GM21423 (cell line): ENCODE measurements around the gene TRIM63.

ENCODE experiments used
- ATAC-seq: cut with Tn5 transposase; IDR thresholded peaks from one replicate; pipeline ENCODE4 v1.9.1; 2021; ENCODE audit warnings: mild to moderate bottlenecking, moderate library complexity; ENCODE audit not compliant: unreplicated experiment

Gene TRIM63

DNA sequence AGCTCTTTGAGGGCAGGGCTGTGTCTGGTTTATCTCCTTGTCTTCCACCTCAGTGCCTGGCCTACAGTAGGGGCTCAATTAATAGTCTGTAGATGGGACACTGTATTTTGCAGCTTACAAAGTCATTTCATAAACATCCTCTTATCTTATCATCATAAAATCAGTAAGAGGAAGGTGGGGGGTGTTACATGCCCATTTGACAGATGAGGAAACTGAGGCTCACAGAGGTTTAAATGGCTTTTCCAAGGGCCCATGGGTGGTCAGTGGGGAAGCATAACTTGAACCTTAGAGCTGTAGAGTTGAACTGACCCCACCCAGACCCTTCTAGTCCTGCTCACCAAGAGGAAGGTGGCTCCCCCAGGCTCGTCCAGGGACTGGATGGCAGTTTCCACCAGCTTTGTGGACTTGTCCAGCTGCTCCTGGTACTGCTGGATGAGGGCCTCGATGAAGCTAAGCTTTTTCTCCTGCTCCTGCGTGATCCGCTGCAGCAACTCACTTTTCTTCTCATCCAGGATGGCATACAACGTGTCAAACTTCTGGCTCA, 9.3 kb downstream of the TRIM63 start:
- no peak for ATAC-seq

DNA sequence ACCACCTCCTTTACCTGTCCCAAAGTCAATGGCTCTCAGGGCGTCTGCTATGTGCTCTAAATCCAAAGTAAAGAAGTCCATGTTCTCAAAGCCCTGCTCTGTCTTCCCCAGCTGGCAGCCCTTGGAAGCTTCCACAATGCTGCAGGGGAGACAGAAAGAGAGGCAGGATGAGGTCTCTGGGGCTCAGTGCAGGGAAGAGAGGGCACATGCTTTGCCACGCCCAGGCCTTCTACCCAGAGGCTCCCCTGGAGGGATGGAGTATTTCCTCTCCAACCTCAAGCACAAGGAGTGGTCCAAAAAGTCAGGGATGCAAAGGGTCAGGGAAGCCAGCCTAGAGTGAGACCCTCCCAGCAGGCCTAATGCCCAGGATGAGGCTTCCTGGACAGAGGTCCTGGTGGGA, 10.2 kb downstream of the TRIM63 start:
- ATAC-seq: no peak

DNA sequence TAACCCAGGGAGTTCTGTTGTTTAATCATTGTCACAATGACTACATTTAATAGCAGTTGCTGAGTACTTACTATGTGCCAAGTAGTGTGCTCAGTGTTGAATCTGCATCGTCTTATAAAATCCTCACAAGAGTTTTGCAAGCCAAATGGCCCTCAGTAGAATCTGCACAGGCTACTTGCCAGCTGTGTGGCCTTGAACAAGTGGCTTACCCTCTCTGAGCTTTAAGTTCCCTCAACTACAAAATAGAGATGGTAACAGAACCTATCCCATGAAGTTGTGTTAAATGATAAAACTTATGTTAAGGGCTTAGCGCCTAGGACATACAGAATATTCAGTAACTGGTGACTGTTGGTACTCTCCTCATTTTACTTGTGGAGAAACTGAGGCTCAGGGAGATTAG, 12.4 kb downstream of the TRIM63 start:
- no peak for ATAC-seq

DNA sequence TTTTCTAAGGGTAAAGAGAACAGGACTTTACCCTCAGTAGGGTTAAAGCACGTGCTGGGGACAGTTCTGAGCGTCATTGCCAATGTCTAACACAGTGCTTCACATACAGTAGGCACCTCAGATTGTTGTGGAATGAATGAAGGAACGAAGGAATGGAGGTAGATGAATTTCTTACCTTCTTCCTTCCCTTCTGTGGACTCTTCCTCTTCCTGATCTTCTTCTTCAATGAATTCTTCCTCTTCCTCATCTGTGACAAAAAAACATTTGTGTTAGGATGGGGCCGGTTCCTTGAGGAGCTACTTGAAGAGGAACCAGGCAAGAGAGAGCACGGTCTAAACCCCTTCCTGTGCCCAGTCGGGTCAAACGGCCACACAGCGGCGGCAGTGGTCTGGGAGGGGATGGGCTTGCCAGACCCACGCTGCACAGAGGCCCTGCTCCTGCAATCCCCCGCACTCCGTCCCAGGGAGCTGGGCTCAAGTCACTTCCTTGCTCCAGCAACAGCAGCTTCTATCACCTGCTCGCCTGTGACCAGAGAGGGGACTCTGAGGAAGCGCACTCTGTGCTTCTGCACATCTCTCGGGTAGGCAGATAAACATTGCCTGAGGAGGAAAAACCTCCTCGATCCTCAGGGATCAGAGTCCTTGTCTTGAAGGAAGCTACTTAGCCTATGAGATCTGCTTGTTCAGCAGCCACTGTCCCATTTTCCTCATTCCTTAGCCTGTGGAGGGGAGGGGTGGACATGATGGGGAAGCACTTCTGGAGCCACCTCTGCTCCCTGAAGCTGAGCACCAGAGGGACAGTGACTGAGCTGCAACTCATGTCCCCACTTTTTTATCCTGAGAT, 13.5 kb downstream of the TRIM63 start:
- no peak for ATAC-seq

DNA sequence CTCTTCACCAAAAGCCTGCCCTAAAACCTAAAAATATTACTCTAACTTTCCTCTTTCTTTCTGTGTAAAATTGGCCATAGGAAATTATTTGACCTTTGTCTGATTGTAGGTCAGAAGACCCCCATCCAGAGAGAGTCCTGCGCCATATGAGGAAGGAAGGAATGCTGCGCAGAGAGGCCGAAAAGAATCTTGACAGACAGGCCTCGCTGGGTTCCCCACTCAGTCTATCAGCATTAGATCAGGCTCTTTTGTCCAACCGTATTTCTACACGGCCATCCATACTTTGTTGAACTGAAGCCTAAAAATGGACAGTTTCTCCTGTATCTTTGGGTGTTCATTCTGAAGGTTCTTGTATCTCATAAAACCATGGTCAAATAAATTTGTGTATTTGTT, 17.2 kb downstream of the TRIM63 start:
- no peak for ATAC-seq

DNA sequence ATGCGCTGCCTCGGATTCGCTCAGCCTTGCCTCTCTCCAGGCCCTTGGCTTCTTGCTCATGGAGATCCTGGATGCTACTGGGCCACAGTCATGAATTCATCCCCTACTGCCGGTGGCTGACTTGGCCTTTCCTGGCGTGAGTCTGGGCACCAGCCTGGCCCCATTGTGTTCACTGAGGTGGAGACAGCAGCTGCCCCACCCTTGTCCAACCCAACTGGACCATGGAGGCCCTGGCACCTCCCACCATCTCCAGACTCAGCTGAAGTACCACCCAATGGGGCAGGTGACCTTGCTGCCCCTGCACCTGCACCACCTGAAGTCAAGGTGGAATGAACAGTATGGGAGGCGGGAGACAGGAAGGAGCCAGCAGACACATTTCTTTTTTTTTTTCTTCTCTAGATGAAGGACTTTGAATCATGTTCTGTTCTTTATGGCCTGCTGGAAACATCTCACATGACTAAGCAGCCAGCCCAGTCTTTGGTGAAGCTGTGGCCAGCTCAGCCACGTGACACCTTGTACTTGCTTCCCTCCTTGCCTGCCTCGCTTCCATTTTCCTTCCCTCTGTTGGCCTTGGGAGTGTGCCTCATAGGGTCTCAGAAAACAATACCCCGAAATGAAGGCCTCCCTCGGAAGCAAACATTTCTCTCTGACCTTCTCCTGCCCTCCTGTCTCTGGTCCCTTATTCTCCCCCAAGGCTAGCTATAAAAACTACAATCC, 17.7 kb downstream of the TRIM63 start:
- ATAC-seq: no peak

DNA sequence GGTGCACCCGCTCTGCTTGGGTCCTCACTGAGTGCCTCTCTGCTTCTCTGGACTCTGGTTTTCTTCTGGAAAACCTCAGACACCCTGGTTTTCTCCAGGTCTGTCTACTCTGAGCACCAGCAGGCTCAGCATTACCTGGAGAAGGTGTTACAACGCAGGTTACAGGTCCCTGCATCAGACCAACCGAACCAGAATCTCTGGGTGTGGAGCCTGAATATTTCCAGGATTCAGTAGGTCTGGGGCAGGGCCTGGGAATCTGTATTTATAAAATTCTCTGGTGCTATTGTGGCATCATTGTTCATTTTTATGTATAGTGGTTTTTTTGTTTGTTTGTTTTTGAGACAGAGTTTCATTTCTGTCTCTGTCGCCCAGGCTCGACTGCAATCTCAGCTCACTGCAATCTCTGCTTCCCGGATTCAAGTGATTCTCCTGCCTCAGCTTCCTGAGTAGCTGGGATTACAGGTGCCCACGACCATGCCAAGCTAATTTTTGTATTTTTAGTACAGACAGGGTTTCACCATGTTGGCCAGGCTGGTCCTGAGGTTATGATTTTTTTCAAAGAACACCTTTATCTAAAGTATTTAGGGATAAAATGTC, 20.1 kb downstream of the TRIM63 start:
- ATAC-seq: no peak

DNA sequence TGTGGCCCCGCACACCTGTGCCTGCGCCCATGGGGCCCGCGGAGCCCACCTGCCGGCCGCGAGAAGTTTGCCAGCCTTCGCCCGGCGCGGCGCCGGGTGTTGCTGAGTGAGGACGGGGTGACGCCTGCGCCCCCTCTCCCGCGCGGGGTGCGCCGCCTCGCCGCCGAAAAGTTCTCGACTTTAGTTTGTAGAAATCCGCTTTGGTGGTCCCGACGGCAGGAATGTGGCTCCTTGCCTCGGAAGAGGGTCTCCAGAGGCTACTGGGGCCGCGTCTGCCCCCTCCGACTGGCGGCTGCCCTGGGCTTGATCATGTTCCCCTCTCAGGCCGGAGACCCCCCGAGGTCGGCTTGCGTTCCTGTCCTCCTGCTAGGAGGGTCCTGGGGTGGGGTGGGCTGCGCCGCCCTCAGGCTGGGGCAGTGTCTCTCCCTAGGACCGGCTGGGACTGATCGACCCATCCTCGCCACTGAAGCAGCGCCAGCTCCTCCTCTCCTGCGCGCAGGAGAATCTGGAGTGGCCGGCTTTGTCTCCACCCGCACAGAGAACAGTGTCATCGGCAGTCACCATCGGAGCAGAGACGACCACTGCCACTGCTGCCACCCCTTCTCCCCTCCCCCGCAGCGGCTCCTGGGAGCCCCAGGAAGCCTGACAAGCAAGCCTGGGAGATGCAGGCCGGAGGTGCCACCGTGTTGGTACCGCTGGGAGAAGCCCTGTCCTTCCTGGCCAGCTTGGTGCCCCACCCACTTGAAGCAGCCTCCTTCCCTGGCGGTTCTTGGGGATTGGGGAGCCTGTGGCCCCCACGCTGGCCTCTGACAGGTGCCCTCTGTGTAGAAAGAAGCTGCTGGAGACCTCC, 21.0 kb downstream of the TRIM63 start:
- ATAC-seq: no peak

DNA sequence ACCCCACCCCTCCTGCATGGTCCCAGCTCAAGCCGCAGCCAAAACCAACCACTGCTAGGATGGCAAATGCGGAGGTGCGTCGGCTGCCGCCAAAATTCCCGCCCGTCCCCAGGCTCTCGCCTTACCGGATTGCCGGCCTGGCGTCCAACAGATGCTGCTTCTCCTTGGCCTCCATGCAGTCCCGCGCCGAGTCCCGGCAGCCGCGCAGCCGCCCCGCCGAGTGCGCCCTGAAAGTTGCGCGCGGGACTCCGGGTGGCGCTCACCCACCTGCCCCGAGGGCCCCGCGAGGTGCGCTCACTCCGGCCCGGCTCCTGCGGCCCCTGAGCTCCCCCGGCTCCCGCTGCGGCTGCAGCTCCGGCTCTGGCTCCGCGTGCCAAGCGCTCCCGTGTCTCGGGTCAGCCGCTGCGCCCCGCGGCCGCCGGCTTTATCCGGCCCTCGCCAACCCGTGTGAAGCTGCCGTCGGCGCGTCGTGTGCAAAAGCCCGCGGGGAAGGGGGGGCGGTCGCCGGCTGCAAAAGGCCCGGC, 21.6 kb downstream of the TRIM63 start, which contains the start of gene SLC30A2:
Gene SLC30A2, minus strand, starts transcription at position 397 of the 524 bp plus-strand sequence. Its CDS starts 222 bp downstream, at position 175.
- ATAC-seq: no peak

DNA sequence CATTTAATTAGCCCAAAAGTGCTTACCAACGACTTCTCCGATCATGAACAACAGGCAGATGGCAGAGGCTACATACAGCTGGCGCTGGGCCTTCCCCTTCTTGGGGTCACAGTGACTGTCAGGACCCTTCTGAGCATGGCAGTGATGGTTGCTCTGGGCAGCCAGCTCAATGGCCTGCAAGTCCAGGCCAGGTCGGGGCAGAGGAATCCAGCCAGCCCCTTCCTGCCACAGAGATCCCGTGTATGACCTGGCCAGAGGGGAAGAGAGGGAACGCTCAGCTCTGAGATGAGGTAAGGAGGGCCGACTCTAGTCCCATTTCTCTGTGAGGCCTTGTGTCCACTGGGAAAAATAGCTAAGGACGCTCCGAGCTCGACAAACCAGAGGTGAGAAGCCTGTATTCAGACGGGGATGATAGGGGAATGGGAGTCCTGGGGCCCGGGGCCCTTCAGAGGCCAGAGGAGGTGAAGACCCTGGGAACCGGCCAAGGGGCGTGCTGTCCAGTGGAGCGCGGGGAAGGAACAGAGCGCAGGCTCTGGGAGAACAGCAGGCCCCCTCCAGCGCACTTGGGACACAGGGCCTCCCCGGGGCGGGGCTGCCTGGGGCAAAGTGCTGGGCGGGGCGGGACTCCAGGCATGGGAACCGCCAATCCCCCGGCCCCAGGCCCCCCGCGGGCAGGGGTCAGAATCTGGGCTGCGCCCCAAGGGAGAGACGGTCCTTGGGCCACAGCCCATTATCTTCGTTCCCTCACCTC, 22.3 kb downstream of the TRIM63 start:
- no peak for ATAC-seq

DNA sequence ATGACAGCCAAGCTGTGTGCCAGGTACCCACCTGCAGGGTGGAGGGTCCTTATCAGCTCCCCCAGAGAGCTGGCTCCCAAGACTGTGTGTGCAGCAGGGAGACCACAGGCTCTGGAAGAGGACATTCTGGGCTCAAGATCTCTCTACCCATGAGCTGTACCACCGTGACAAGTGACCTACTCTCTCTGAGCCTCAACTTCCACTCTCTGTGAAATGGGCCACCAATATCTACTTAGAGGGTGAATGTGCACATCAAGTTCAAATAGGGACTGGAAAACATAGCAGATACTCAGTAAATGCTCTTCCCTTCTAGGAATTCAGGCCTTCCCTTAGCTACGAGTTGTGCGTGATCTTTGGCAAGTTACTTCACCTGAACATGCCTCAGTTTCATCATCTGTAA, 23.0 kb downstream of the TRIM63 start:
- ATAC-seq: no peak

DNA sequence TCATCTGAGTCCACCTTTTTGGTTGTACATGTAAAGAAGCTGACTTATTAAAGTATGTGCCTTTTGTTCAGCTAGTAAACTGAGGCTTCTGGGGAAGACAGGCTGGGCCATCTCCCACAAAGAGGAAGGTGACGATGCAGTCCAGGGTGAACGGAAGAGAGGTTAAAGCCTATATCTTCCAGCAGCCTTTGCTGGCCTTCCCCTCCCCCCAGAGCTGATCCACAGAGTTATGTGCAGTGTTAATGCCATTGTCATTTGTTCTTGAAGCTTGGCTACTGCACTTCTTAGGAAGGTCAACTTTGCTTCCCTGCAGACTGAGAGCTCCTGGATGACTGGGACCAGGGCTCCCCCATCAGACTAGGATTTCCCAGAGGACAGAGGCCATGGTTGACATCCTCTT, 23.7 kb downstream of the TRIM63 start:
- no peak for ATAC-seq

DNA sequence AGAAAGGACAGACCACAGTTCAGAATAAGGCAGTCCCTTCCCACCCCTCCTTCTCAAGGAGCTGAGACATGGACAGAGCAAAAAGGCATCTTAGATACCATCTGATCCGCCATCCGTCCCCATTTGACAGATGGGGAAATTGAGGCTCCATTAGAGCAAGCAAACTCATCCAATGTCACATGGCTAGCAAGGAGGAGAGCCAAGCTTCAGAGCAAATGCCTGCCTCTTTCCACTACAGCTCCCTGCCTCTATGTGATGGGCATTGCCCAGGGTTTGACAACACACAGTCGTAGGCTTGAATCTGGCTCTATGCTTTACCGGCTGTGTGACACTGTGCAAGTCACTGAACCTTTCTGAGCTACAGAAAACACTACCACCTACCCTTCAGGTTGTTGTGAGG, 25.5 kb downstream of the TRIM63 start:
- no peak for ATAC-seq

DNA sequence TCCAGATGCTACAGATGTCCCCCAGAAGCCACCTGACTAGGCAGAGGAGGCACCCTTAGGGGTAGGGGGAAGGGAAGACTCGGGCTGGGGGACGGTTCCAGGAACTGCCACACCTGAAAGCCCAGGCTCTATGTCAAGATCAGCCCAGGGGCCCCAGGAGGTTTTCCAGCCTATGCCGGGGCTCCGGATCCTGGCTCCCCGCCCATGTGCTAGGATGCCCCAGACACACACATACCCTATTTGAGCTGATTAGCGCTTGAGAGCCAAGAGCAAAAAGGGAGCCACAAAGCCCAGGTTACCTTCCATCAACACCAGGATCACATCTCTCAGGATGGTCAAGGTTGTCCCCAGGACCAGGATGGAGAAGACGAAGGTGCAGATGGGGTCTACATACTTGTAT, 26.0 kb downstream of the TRIM63 start:
- no peak for ATAC-seq

DNA sequence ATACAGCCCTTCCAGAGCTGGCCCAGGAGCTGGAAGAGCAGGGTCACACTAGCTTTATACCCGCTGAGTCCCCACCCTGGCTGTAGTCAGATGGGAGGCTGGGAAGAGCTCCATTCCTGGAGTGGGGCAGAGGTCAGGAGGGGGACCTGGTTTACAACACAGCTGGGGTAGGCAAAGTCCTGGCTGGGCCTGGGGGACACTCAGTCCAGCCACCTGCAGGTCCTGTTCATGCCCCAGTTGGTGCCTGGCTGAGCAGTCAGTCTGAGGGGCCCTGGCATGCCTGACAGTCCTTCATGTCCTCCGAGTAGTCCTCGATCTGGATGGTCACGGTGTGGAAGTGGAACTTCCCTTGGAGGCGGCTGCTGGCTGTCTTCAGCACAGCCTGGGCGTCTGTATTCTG, 28.5 kb downstream of the TRIM63 start:
- ATAC-seq: no peak

DNA sequence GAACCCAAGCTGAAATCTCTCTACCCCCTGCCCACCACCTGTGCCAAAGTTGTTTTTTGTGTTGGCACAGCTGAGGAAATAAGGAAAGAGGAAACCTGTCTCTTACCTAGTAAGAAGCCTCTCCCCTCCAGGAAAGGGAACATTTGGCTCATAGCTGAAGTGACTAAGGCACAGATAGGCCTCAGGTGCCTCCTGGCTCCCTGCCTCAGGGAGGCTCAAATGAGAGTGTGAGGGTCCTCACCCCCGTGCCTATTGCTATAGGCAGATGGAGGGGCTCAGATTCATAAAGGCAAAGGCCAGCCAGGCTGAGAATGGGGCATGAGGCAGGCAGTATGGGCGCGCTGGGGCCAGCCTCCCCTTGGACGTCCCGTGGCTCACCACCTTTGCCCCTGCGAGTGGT, 29.0 kb downstream of the TRIM63 start:
- no peak for ATAC-seq

DNA sequence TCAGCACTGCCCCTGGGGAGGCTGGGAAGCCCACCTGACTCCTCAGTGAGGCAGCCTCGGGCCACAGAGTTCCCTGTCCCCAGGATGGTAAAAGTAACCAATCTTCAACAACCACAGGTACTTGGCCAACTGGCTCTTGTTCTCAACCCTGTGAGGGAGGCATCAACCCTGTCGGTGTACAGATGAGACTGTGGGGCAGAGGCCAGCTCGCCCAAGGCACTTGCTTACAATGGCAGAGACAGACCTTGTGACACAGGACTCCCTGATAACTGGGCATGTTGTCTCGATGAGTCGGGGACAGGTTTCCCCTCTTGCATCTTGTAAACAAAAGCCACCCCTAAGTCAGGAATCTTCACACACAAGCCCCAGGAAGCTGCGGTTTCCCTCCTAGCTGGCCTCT, 29.5 kb downstream of the TRIM63 start:
- ATAC-seq: no peak

DNA sequence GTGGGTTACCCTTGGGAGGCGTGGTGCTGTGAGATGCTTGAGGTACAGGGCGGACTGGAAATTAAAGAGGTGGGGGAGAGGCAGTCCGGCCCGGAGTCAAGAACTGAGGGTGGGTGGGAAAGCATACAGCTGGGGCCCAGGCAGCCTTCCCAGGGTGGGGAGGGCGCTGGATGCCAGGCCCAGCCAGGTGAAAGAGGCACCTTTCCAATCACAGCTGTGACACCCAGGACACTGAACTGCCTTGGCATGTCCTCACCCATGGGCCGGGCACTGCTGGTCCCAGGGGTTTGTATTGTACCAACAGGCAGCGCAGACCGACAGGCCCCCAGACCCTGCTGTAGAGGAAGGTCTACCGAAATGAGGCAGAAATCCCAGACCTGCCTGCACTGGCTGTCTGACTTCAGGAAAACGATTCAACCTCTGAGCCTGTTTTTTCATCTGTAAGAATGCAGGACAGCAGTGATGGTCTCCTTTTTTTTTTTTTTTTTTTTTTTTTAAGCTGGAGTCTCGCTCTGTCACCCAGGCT, 30.6 kb downstream of the TRIM63 start:
- no peak for ATAC-seq

DNA sequence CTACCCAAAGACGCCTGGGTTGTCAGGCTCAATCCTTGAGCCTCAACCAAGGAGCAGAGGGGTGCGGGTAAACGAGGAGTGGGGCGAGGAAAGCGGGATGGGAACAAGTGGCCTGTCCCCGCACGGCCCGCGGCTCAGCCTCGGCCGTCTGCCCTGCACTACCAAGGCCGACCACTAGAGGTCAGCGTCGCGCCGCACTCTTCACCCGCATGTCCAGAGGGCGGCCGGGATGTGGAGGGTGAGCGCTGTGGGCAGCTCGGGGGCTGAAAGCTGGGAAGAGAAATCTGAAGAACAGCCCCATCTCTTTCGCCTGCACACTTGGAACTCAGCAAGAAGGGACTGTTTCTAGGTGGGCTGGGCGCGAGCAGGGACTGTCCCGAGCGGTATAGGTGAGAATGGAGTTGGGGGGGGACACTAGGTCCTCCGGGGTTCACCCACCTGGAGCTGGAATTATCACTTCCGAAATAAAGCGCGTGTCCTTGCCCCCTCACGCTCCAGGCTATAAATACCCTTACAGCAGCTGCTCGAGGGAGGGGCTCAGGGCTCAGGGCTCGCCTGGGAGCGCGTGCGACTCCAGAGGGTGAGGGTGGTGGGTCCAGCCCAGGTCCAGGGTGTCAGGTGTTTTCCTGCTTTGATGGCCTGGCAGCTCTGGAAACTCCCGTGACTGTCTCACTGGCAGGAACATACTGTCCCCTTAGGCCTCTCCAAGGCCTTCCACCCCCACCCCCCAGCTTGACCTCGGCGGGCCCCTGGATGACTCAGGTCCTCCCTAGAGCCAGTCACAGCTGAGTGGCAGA, 31.3 kb downstream of the TRIM63 start:
- peak; percentile 60 for ATAC-seq
